ENCODE measurements around the gene PINLYP. TPM values are rescaled to one million over a fixed set of nuclear protein-coding genes. Genes with fewer than 3 reads are reported as not detected.

Gene PINLYP
- total RNA-seq, 4 donors from 2014 or later = 4.6 to 46.5 (median 10.3) TPM

- TF ChIP-seq CTCF (IDR thresholded peaks at IDR 0.05) (no peak), POLR2A (IDR thresholded peaks at IDR 0.05) (no peak)
- Histone ChIP-seq H3K4me3 (no peak overlapping the region), H3K4me1 (no peaks in the 10 kb centered on the region), H3K9me3 (no peaks in the 10 kb centered on the region), H3K36me3 (no peaks in the 10 kb centered on the region), H3K27me3 (no peaks in the 10 kb centered on the region), H3K27ac (no peak overlapping the region)
- no peak for DNase-seq
- intact Hi-C loops (cut with DNase I; ENCODE audit: low total_unique reads) = no loop called here
Observed at GRCh38 chr19:43612374-43612773, 36.8 kb downstream of the PINLYP start.

GRCh38 chr19:43616306-43616705 lies 40.7 kb downstream of the PINLYP start:
- Histone ChIP-seq H3K9me3 (no peaks in the 10 kb centered on the region), H3K36me3 (no peaks in the 10 kb centered on the region), H3K27me3 (no peaks in the 10 kb centered on the region), H3K4me3 (no peak overlapping the region), H3K4me1 (peaks cover 0 to 5% of the 10 kb centered on the region in 2 donors), H3K27ac (no peak overlapping the region)
- DNase-seq = no peak
- no peak for TF ChIP-seq CTCF (IDR thresholded peaks at IDR 0.05)
- TF ChIP-seq POLR2A (IDR thresholded peaks at IDR 0.05) = no peak
- intact Hi-C loops (cut with DNase I; ENCODE audit: low total_unique reads) = no loop called here

GRCh38 chr19:43616954-43617353 lies 41.4 kb downstream of the PINLYP start:
- no peak overlapping the region for H3K27ac ChIP-seq
- no peaks in the 10 kb centered on the region for H3K9me3 ChIP-seq
- no peak for DNase-seq
- no peaks in the 10 kb centered on the region for H3K36me3 ChIP-seq
- no peaks in the 10 kb centered on the region for H3K27me3 ChIP-seq
- intact Hi-C loops (cut with DNase I; ENCODE audit: low total_unique reads) = no loop called here
- no peak overlapping the region for H3K4me3 ChIP-seq
- peaks cover 0 to 5% of the 10 kb centered on the region in 2 donors for H3K4me1 ChIP-seq
- TF ChIP-seq POLR2A (IDR thresholded peaks at IDR 0.05) = no peak
- TF ChIP-seq CTCF (IDR thresholded peaks at IDR 0.05) = no peak

GRCh38 chr19:43618921-43619261 lies 43.3 kb downstream of the PINLYP start:
- Histone ChIP-seq H3K27ac (peak overlapping the region; percentile 91 to 94), H3K27me3 (no peaks in the 10 kb centered on the region), H3K4me3 (peak overlapping the region; percentile 87 to 88), H3K9me3 (no peaks in the 10 kb centered on the region), H3K4me1 (peaks cover 0 to 5% of the 10 kb centered on the region in 2 donors), H3K36me3 (no peaks in the 10 kb centered on the region)
- TF ChIP-seq POLR2A (IDR thresholded peaks at IDR 0.05) (no peak), CTCF (IDR thresholded peaks at IDR 0.05) (no peak)
- intact Hi-C loops (cut with DNase I; ENCODE audit: low total_unique reads) = no loop called here
- peak in 1 of 2 donors; percentile 36 for DNase-seq

- H3K36me3 ChIP-seq = no peaks in the 10 kb centered on the region
- H3K27ac ChIP-seq = peak within 1 kb of the TSS; percentile 91 to 94
- H3K4me3 ChIP-seq = peak within 1 kb of the TSS; percentile 87 to 88
- intact Hi-C loops (cut with DNase I; ENCODE audit: low total_unique reads) = loop anchor here (5.0 kb wide), 1 partner anchor 43 kb away; no protein-coding TSS in a partner anchor
- peaks cover 0 to 5% of the 10 kb centered on the region in 2 donors for H3K4me1 ChIP-seq
- no peaks in the 10 kb centered on the region for H3K27me3 ChIP-seq
- peak; percentile 85 to 88 for DNase-seq
- TF ChIP-seq POLR2A (IDR thresholded peaks at IDR 0.05) (peak; percentile 62 to 89), CTCF (IDR thresholded peaks at IDR 0.05) (peak in 2 of 4 experiments; percentile 3 to 23)
- H3K9me3 ChIP-seq = no peaks in the 10 kb centered on the region
Observed at GRCh38 chr19:43619262-43620060, 43.9 kb downstream of the PINLYP start, which contains the start of gene ZNF428. Gene ZNF428 (minus strand): TSS chr19:43619629. CDS start chr19:43614304, 5,325 bp downstream.
